Stimulated activated CD4-positive, alpha-beta T cell treated with anti-CD3 and anti-CD28 coated beads, TNF-alpha, amount 100 ng/mL, for 1 hour (primary cell): ENCODE measurements around the gene CMIP.

Experiments used
- DNase-seq, 3 donors: peaks; one replicate each; pipeline ENCODE4 v3.0.0-alpha.2; 2020; ENCODE audit warnings: low read depth in 3 of 3, low spot score in 1 of 3

CMIP gene

GRCh38 chr16:81547939-81548216 lies 103.3 kb downstream of the CMIP start:
- DNase-seq: no peak

- no peak for DNase-seq
These were observed 103.9 kb downstream of the CMIP start for GRCh38 chr16:81548551-81548875.

GRCh38 chr16:81548876-81549546 lies 104.4 kb downstream of the CMIP start:
- DNase-seq: no peak

- no peak for DNase-seq
These were observed 105.2 kb downstream of the CMIP start for GRCh38 chr16:81549547-81550431.

- no peak for DNase-seq
These were observed 105.8 kb downstream of the CMIP start for GRCh38 chr16:81550432-81550808.

- no peak for DNase-seq
These were observed 106.7 kb downstream of the CMIP start for GRCh38 chr16:81551151-81551808.

- no peak for DNase-seq
These were observed 107.3 kb downstream of the CMIP start for GRCh38 chr16:81551821-81552304.

GRCh38 chr16:81552743-81553079 lies 108.1 kb downstream of the CMIP start:
- DNase-seq: no peak

- DNase-seq: no peak
These were observed 108.6 kb downstream of the CMIP start for GRCh38 chr16:81553080-81553813.

- no peak for DNase-seq
These were observed 109.4 kb downstream of the CMIP start for GRCh38 chr16:81553814-81554675.

- DNase-seq: no peak
These were observed 110.4 kb downstream of the CMIP start for GRCh38 chr16:81554979-81555378.

GRCh38 chr16:81555660-81556059 lies 111.1 kb downstream of the CMIP start:
- no peak for DNase-seq

- no peak for DNase-seq
These were observed 112.2 kb downstream of the CMIP start for GRCh38 chr16:81556715-81557284.

GRCh38 chr16:81558077-81558443 lies 113.5 kb downstream of the CMIP start:
- DNase-seq: no peak

GRCh38 chr16:81558444-81559175 lies 114.0 kb downstream of the CMIP start:
- DNase-seq: no peak

- DNase-seq: no peak
These were observed 116.5 kb downstream of the CMIP start for GRCh38 chr16:81560979-81561657.

GRCh38 chr16:81562174-81562849 lies 117.7 kb downstream of the CMIP start:
- DNase-seq: no peak

- no peak for DNase-seq
These were observed 118.3 kb downstream of the CMIP start for GRCh38 chr16:81562926-81563325.
